ENCODE results near the gene TFEB.

TFEB gene

GRCh38 chr6:41763470-41763869, 28.1 kb upstream of the TFEB start:
- DNase-seq = no peak

GRCh38 chr6:41759905-41760579, 24.6 kb upstream of the TFEB start:
- DNase-seq = no peak

GRCh38 chr6:41759106-41759904, 23.9 kb upstream of the TFEB start:
- DNase-seq = no peak

GRCh38 chr6:41758641-41759035, 23.2 kb upstream of the TFEB start:
- no peak for DNase-seq

- no peak for DNase-seq
These were observed 22.7 kb upstream of the TFEB start for GRCh38 chr6:41757931-41758640.

GRCh38 chr6:41757271-41757670, 21.9 kb upstream of the TFEB start:
- no peak for DNase-seq

- DNase-seq = no peak
These were observed 20.9 kb upstream of the TFEB start for GRCh38 chr6:41756354-41756753.

- DNase-seq = no peak
These were observed 20.5 kb upstream of the TFEB start for GRCh38 chr6:41755895-41756294.

GRCh38 chr6:41750374-41750773, 15.0 kb upstream of the TFEB start:
- DNase-seq = no peak

GRCh38 chr6:41748542-41748941, 13.1 kb upstream of the TFEB start:
- no peak for DNase-seq

GRCh38 chr6:41748102-41748477, 12.7 kb upstream of the TFEB start:
- no peak for DNase-seq

- DNase-seq = no peak
These were observed 12.1 kb upstream of the TFEB start, which contains the start of gene PGC for GRCh38 chr6:41747256-41748101. Gene PGC, minus strand, starts transcription at chr6:41747397. Its CDS starts 63 bp downstream, at chr6:41747334.

GRCh38 chr6:41746107-41746506, 10.7 kb upstream of the TFEB start:
- no peak for DNase-seq

GRCh38 chr6:41744236-41744787, 8.9 kb upstream of the TFEB start:
- DNase-seq = no peak

- DNase-seq = no peak
These were observed 8.2 kb upstream of the TFEB start for GRCh38 chr6:41743406-41744235.

- DNase-seq = no peak
These were observed 6.5 kb upstream of the TFEB start for GRCh38 chr6:41741625-41742490.

- no peak for DNase-seq
These were observed 5.2 kb upstream of the TFEB start for GRCh38 chr6:41740366-41741162.

GRCh38 chr6:41739041-41739440, 3.6 kb upstream of the TFEB start:
- DNase-seq = no peak

GRCh38 chr6:41737591-41738130, 2.3 kb upstream of the TFEB start:
- DNase-seq = no peak
